ENCODE results near the gene TMEM37.

Gene TMEM37

DNA sequence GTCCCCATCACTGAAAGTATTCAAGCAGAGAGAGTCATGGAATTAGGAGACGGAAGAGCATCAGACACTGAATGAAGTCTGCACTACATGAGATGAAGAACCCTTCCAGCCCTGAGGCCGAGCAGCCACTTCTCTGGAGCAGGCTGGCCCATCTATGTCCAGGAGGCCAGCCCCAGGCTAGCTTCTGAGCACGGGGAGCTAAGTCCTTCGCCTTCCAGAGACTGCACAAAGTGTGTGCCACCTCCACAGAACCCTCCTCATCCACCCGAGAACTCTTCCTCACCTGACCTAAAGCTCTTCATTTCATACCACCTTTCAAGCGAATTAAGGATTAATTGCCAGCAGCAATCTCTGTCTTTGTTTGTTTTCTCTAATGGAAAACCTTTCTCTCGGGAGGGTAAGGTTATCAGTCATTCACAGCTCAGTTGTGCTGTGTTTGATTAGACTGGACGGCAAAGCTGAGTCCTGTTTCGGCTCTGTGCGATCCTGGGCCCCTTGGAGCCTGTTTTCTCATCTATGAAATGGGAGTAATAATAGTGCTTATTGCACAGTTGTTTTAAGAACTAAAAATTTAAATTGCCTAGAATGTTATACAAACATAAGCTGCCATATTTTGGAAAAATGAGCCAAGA is 54.7 kb downstream of the TMEM37 start:
- Mint-ChIP-seq H3K27ac (peak overlapping the region; percentile 64 to 97 (median 84)), H3K27me3 (ENCODE audit: low read depth) (peaks cover 30% of the 10 kb centered on the region), H3K4me1 (peaks cover 29% of the 10 kb centered on the region), H3K36me3 (ENCODE audit: low read depth) (no peaks in the 10 kb centered on the region), H3K9me3 (no peaks in the 10 kb centered on the region), H3K4me3 (no peak overlapping the region)
- TF ChIP-seq, protein P1, sequence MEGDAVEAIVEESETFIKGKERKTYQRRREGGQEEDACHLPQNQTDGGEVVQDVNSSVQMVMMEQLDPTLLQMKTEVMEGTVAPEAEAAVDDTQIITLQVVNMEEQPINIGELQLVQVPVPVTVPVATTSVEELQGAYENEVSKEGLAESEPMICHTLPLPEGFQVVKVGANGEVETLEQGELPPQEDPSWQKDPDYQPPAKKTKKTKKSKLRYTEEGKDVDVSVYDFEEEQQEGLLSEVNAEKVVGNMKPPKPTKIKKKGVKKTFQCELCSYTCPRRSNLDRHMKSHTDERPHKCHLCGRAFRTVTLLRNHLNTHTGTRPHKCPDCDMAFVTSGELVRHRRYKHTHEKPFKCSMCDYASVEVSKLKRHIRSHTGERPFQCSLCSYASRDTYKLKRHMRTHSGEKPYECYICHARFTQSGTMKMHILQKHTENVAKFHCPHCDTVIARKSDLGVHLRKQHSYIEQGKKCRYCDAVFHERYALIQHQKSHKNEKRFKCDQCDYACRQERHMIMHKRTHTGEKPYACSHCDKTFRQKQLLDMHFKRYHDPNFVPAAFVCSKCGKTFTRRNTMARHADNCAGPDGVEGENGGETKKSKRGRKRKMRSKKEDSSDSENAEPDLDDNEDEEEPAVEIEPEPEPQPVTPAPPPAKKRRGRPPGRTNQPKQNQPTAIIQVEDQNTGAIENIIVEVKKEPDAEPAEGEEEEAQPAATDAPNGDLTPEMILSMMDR (IDR thresholded peaks at IDR 0.05; ENCODE audit: unreplicated experiment in 3 of 3): no peak

DNA sequence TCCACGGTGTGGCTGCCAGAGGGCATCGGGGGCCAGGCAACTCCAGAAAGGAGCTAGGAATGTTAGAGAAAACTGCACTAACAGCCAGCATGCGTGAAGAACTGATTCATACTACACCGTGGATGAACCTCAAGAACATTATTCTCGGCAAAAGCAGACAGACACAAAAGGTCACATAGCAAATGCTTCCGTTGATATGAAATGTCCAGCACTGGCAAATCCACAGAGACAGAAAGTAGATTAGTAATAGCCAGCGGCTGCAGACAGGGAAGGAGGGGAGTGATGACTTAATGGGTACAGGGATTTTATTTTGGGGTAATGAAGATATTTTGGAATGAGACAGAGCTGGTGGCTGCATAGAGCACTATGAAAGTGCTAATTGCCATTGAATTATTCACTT is 55.2 kb downstream of the TMEM37 start:
- peaks cover 31% of the 10 kb centered on the region for H3K4me1 Mint-ChIP-seq
- no peaks in the 10 kb centered on the region for H3K36me3 Mint-ChIP-seq (ENCODE audit: low read depth)
- H3K4me3 Mint-ChIP-seq: no peak overlapping the region

GRCh38 chr2:119487434-119488244 is 56.0 kb downstream of the TMEM37 start:
- Mint-ChIP-seq H3K27ac (peak overlapping the region; percentile 64 to 97 (median 91)), H3K9me3 (no peaks in the 10 kb centered on the region)
- TF ChIP-seq, protein P1 (IDR thresholded peaks at IDR 0.05; ENCODE audit: unreplicated experiment in 3 of 3): no peak

More for the DNA sequence above, 55.2 kb downstream of the TMEM37 start:
- Mint-ChIP-seq H3K9me3 (no peaks in the 10 kb centered on the region), H3K27me3 (ENCODE audit: low read depth) (peaks cover 32% of the 10 kb centered on the region), H3K27ac (peak overlapping the region; percentile 64 to 97 (median 84))
- TF ChIP-seq, protein P1 (IDR thresholded peaks at IDR 0.05; ENCODE audit: unreplicated experiment in 3 of 3): no peak

More at GRCh38 chr2:119487434-119488244, 56.0 kb downstream of the TMEM37 start:
- Mint-ChIP-seq H3K27me3 (ENCODE audit: low read depth) (peaks cover 35% of the 10 kb centered on the region), H3K4me3 (no peak overlapping the region), H3K36me3 (ENCODE audit: low read depth) (no peaks in the 10 kb centered on the region), H3K4me1 (peaks cover 38% of the 10 kb centered on the region)
